PC-9 (cell line): ENCODE data around the gene CNDP1. TPM values are rescaled to one million over a fixed set of nuclear protein-coding genes. Genes with fewer than 3 reads are reported as not detected.

Experiments
- BruUV-seq: library from RNA; stranded (reverse); fragments of 400-500 nt; replicated peaks from 2 replicates; lab custom pipeline; 2021; lab: Mats Ljungman, UMichigan
- CTCF ChIA-PET: fragments of 300-600 bp; sonication (Branson Sonifier 250); formaldehyde crosslinking; loops from one replicate; lab custom pipeline; 2022; ENCODE audit warnings: antibody characterized with exemption; lab: Charles Lee
- POLR2A ChIA-PET: fragments of 300-600 bp; sonication (Branson Sonifier 250); formaldehyde crosslinking; loops from one replicate; lab custom pipeline; 2022; ENCODE audit warnings: antibody characterized with exemption; ENCODE audit not compliant: unreplicated experiment; lab: Charles Lee
- DNase-seq, 2 experiments: peaks; one replicate each; pipeline versions ENCODE4 v3.0.0 to v3.0.0-alpha.2; 2015 to 2022; ENCODE audit warnings: mixed read lengths in 1 of 2
- H2AFZ ChIP-seq: fragments of 200-600 bp; sonication (generic); 2 replicates; pipeline ENCODE4 v1.8.1; 2017; ENCODE audit warnings: antibody characterized with exemption
- H3F3A ChIP-seq: fragments of 200-600 bp; sonication (generic); 2 replicates; pipeline ENCODE4 v1.8.1; 2017; ENCODE audit warnings: antibody characterized with exemption, mild to moderate bottlenecking, low read depth; ENCODE audit not compliant: insufficient read depth
- H3K27ac ChIP-seq: fragments of 200-600 bp; sonication (generic); 2 replicates; pipeline ENCODE4 v1.6.1; 2016; ENCODE audit warnings: mixed run types
- H3K27me3 ChIP-seq: fragments of 200-600 bp; sonication (generic); 2 replicates; pipeline ENCODE4 v1.6.1; 2016; ENCODE audit warnings: low read depth, mixed run types; ENCODE audit not compliant: insufficient read depth
- H3K36me3 ChIP-seq: fragments of 200-600 bp; sonication (generic); 2 replicates; pipeline ENCODE4 v1.6.1; 2016; ENCODE audit warnings: low read depth, mixed run types
- H3K4me1 ChIP-seq: fragments of 200-600 bp; sonication (generic); replicated peaks from 2 replicates; pipeline ENCODE4 v1.6.1; 2016; ENCODE audit warnings: mixed run types; ENCODE audit not compliant: insufficient read depth
- H3K4me2 ChIP-seq: fragments of 200-600 bp; sonication (generic); 2 replicates; pipeline ENCODE4 v1.6.1; 2017; ENCODE audit warnings: mixed run types
- H3K4me3 ChIP-seq: fragments of 200-600 bp; sonication (generic); 2 replicates; pipeline ENCODE4 v1.6.1; 2016; ENCODE audit warnings: mixed run types
- H3K79me2 ChIP-seq: fragments of 200-600 bp; sonication (generic); 2 replicates; pipeline ENCODE4 v1.6.1; 2017; ENCODE audit warnings: low read depth, mixed run types
- H3K9me2 ChIP-seq: fragments of 200-600 bp; sonication (generic); 2 replicates; pipeline ENCODE4 v1.8.1; 2017; ENCODE audit warnings: mild to moderate bottlenecking; ENCODE audit not compliant: insufficient read depth
- H3K9me3 ChIP-seq: fragments of 200-600 bp; sonication (generic); 2 replicates; pipeline ENCODE4 v1.8.1; 2016; ENCODE audit warnings: low read depth; ENCODE audit not compliant: insufficient read depth
- H4K20me1 ChIP-seq: fragments of 200-600 bp; sonication (generic); 2 replicates; pipeline ENCODE4 v1.8.1; 2017; ENCODE audit not compliant: insufficient read depth
- CTCF ChIP-seq: fragments of 200-600 bp; sonication (generic); conservative IDR thresholded peaks from 2 replicates; pipeline ENCODE4 v1.6.1; 2017; ENCODE audit warnings: mixed run types, antibody characterized with exemption, mild to moderate bottlenecking, moderate library complexity
- EZH2 ChIP-seq: fragments of 200-600 bp; sonication (generic); IDR thresholded peaks from 2 replicates; pipeline ENCODE4 v1.8.0; 2017; ENCODE audit warnings: antibody characterized with exemption, low read depth
- intact Hi-C: fragments of 100-400 bp; cut with micrococcal nuclease; formaldehyde crosslinking; loops from one replicate; pipeline ENCODE4 v1.10.0; 2022; ENCODE audit not compliant: unreplicated experiment
- total RNA-seq: library from RNA; stranded (reverse); gene quantifications from 2 replicates; pipeline ENCODE4 v1.2.3, GENCODE V29; 2021

CNDP1 gene
- total RNA-seq, 1 experiment from 2014 or later, result not detected

DNA sequence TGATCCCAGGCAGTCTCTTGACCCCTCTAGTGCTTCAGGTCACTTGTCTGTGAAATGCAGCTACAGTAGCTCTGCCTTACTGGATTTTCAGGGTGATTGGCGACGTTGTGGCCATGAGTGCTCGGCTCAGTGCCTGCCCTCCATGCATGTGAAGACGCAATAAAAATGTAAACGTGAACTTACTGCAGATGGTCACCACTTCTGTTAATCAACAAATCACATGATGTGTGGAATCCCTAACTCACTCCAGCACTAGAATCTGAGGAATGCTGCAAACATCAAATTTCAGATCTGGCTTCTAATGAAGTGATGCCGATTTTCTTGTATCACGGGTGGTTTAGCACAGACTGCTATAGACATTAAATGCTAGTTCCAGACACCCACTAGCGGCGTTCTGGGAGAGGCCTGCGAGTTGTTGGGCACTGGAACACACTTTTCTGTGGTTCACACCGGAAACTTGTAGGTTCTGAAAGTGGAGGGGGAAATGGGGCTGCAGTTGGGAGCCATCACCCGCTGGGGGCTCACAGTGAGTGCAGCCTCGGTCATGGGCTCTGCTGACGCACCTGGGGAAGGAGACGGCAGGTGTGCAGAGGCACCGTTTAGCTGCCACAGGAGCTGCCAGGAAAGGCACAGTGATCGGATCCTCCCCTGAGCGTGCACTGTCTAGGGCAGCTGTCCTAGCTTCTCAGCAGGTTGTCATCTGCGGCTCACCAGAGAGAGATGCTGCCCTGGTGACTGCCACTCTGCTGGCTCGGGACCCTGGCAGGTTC lies 6.5 kb downstream of the CNDP1 start:
- DNase-seq, result no peak
- Histone ChIP-seq H3K27me3 (peaks cover 12% of the 10 kb centered on the region), H3K4me3 (no peak overlapping the region), H3K9me3 (no peaks in the 10 kb centered on the region), H3K79me2 (no peaks in the 10 kb centered on the region), H4K20me1 (no peaks in the 10 kb centered on the region), H3K27ac (no peak overlapping the region), H3K4me2 (no peak overlapping the region), H2AFZ (no peak overlapping the region), H3K9me2 (no peaks in the 10 kb centered on the region), H3K4me1 (peaks cover 17% of the 10 kb centered on the region), H3K36me3 (no peaks in the 10 kb centered on the region), H3F3A (peaks cover 10% of the 10 kb centered on the region; the same call in 1 of the 2 replicates)
- BruUV-seq, result no TSS peak
- TF ChIP-seq CTCF (no peak), EZH2 (no peak)
- ChIA-PET CTCF (no interaction called here), POLR2A (no interaction called here)
- intact Hi-C loops, result no loop called here

DNA sequence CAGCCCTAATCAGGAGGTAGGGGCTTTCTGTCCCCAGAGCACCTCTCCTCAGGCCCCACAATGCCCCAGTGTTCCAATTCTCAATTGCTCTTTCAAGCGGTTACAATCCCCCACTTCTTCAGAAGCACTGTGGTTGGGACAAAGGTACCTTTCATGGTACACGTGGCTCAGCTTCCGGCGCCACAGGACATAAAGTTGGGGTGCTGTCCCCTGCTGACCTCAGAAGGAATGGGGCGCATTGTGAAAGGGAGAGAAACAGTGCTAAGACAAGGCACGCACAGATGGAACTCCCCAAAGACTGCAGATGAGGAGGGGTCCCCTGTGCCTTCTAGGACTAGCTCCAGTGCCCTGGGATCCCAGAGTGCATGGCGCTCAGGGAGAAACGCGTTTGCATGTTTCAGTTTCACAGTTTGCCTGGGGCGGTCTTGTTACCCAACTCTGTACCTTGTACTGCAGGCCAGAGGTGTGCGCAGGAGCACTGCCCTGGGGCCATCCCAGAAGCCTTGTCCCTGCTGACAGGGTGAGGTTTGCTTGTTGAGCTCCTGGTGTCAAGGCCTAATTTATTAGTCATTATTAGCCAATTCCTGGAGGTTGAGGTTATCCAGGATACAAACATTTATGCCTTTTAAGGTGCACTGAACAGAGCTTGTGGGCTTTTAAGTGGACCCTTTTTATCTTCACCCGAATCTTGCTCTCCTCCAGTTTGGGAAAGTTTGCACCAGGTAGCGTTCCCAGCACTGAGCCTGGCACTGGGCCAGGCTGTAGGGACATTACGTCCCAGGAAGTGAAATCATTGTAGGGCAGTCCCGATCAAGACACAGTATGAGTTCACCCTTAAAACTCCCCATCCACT lies 7.6 kb downstream of the CNDP1 start:
- CTCF ChIA-PET, result no interaction called here
- peak overlapping the region; percentile 62 for H3K4me2 ChIP-seq

More for the DNA sequence above, 7.6 kb downstream of the CNDP1 start:
- peak; percentile 77 to 96 for DNase-seq
- H4K20me1 ChIP-seq, result no peaks in the 10 kb centered on the region
- peak overlapping the region; percentile 17; the same call in 1 of the 2 replicates for H3K4me3 ChIP-seq
- TF ChIP-seq CTCF, result no peak
- POLR2A ChIA-PET, result interaction anchor here (0.6 kb wide), 1 partner anchor 74 kb away, joined by 5 read pairs; no protein-coding TSS in a partner anchor
- intact Hi-C loops, result loop anchor here (2.0 kb wide), 1 partner anchor 43 kb away; no protein-coding TSS in a partner anchor
- BruUV-seq, result no TSS peak
- H3K36me3 ChIP-seq, result no peaks in the 10 kb centered on the region
- H3K4me1 ChIP-seq, result peaks cover 23% of the 10 kb centered on the region
- H3K79me2 ChIP-seq, result no peaks in the 10 kb centered on the region
- H2AFZ ChIP-seq, result no peak overlapping the region
- 0 out of 2 replicates have a peak overlapping the region, but pooled peaks have one; percentile 12 for H3K27ac ChIP-seq
- H3K27me3 ChIP-seq, result peaks cover 7% of the 10 kb centered on the region
- H3K9me2 ChIP-seq, result no peaks in the 10 kb centered on the region
- H3F3A ChIP-seq, result peaks cover 10% of the 10 kb centered on the region; the same call in 1 of the 2 replicates
- H3K9me3 ChIP-seq, result no peaks in the 10 kb centered on the region
